Esophagus squamous epithelium (tissue), 5 donors: ENCODE measurements around the gene WNT2B. TPM values are rescaled to one million over a fixed set of nuclear protein-coding genes. Genes with fewer than 3 reads are reported as not detected.
A peak's percentile ranks its signal among the peaks of the same experiment; 100 is the strongest.
"Not testable (repeated sequence)": the region's sequence is repeated elsewhere in the genome, so short reads cannot be mapped to it uniquely, and the experiment has no call there.

Experiments
- DNase-seq: peaks from one replicate; lab custom pipeline; 2025; lab: John Stamatoyannopoulos, UW
- H3K27ac ChIP-seq, 4 donors: fragments of 200-600 bp; sonication (generic); one replicate each; pipeline ENCODE4 v1.5.1; 2016 to 2019; ENCODE audit warnings: mild to moderate bottlenecking in 1 of 4
- H3K27me3 ChIP-seq, 4 donors: fragments of 200-600 bp; sonication (generic); 1 replicate in 3 of 4; 2 replicates in 1 of 4; pipeline versions ENCODE4 v1.5.1 to v1.6.0; 2017 to 2021; ENCODE audit warnings: antibody characterized with exemption in 1 of 4
- H3K36me3 ChIP-seq, 3 donors: fragments of 200-600 bp; sonication (generic); one replicate each; pipeline ENCODE4 v1.5.1; 2016 to 2019
- H3K4me1 ChIP-seq, 3 donors: fragments of 200-600 bp; sonication (generic); one replicate each; pipeline ENCODE4 v1.5.1; 2017 to 2019
- H3K4me3 ChIP-seq, 4 donors: fragments of 200-600 bp; sonication (generic); 1 replicate in 3 of 4; 2 replicates in 1 of 4; pipeline ENCODE4 v1.5.1; 2016 to 2019; ENCODE audit warnings: mild to moderate bottlenecking in 2 of 4, moderate library complexity in 1 of 4
- H3K9me3 ChIP-seq, 3 donors: fragments of 200-600 bp; sonication (generic); one replicate each; pipeline ENCODE4 v1.5.1; 2016 to 2019
- POLR2A ChIP-seq, 4 donors: fragments of 450-650 bp; IDR thresholded peaks; one replicate each; pipeline ENCODE4 v1.6.1; 2017; ENCODE audit warnings: antibody characterized with exemption in 4 of 4, mild to moderate bottlenecking in 4 of 4, moderate library complexity in 3 of 4
- WGBS, 2 donors: methylation state at CpG; one replicate each; pipeline ENCODE4 v1.1.5; 2018; 5-methylcytosine and 5-hydroxymethylcytosine counted together
- intact Hi-C: fragments of 100-400 bp; cut with DNase I; formaldehyde crosslinking; loops from one replicate; pipeline ENCODE4 v1.15.0; 2022
- total RNA-seq, 4 donors: library from RNA; depleted of rRNA; stranded (reverse); fragments of >200 nt; gene quantifications; one replicate each; pipeline ENCODE4 v1.1.0, GENCODE V29; 2016
- TF ChIP-seq, protein P1 (sequence below), 6 experiments: fragments of 450-650 bp in 4 of 6; fragments of 200-600 bp in 2 of 6; sonication (generic) in 2 of 6; IDR thresholded peaks; one replicate each; pipeline ENCODE4 v1.5.1; 2016 to 2019; ENCODE audit warnings: antibody characterized with exemption in 6 of 6, mild to moderate bottlenecking in 4 of 6, moderate library complexity in 4 of 6
- donor health status: DM: yes; HTN: yes; CAD: no.

WNT2B gene
- total RNA-seq, 4 donors from 2014 or later = 2.9 to 11.6 (median 8.2) TPM

DNA sequence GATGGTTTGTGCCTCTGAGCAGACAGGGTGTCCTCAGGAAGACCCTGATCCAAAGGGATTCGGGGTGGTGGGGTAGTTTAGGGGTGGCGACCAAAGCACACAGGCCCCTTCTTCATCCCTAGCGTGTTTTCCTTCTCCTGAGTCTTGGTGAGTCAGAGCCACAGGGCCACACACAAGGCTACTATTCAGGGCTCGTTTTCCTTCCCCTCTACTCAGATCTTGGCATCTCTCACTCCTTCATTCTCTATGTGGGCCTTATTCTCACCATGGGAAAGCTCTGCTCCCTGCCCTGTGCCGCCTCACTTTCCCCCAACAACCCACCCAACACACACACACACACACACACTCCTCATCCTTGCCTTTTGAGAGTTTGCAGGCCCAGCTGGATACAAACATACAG, 43.6 kb upstream of the WNT2B start:
- H3K4me1 ChIP-seq = peaks cover 31 to 74% (median 50%) of the 10 kb centered on the region in 3 donors
- intact Hi-C loops = loop anchor here (2.0 kb wide), 1 partner anchor 74 kb away; no protein-coding TSS in a partner anchor
- H3K36me3 ChIP-seq = no peaks in the 10 kb centered on the region
- TF ChIP-seq, protein P1, sequence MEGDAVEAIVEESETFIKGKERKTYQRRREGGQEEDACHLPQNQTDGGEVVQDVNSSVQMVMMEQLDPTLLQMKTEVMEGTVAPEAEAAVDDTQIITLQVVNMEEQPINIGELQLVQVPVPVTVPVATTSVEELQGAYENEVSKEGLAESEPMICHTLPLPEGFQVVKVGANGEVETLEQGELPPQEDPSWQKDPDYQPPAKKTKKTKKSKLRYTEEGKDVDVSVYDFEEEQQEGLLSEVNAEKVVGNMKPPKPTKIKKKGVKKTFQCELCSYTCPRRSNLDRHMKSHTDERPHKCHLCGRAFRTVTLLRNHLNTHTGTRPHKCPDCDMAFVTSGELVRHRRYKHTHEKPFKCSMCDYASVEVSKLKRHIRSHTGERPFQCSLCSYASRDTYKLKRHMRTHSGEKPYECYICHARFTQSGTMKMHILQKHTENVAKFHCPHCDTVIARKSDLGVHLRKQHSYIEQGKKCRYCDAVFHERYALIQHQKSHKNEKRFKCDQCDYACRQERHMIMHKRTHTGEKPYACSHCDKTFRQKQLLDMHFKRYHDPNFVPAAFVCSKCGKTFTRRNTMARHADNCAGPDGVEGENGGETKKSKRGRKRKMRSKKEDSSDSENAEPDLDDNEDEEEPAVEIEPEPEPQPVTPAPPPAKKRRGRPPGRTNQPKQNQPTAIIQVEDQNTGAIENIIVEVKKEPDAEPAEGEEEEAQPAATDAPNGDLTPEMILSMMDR (IDR thresholded peaks at IDR 0.05) = no peak
- TF ChIP-seq POLR2A (IDR thresholded peaks at IDR 0.05) = no peak
- H3K4me3 ChIP-seq = no peak overlapping the region
- DNase-seq = no peak
- WGBS, 2 donors = 28 to 48% methylated on average over 2 to 5 of the region's 5 CpGs
- peak overlapping the region; percentile 74 to 92 (median 88) for H3K27ac ChIP-seq
- H3K9me3 ChIP-seq = no peaks in the 10 kb centered on the region
- no peaks in the 10 kb centered on the region for H3K27me3 ChIP-seq

DNA sequence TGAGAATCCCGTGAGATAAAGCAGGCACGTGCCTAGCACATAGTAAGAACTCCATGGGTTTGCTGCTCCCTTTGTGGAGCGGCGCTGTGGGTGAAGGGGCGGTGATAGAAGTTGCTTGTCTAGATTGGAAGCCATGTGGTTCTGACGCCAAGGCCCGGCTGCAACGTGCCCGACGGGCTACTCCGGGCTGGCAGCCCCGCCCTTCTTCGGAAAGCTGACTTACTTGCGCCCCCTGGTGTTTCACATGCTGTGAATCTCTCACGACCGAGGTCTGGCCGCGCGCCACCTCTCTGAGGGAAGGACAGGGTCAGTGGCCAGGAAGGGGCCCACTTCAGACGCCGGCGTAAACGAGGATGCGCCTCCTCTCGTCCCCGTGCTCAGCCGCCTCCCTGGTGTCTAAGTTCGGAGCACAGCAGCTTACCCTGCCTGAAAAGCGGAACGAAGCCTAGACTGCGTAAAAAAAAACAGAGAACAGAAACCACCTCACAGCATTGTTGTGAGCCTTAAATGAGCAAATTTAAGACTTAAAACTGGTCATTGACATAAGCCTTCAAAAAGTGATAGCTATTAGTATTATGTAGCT, 42.6 kb upstream of the WNT2B start:
- peak overlapping the region; percentile 10 to 60 (median 50) for H3K4me3 ChIP-seq
- intact Hi-C loops = no loop called here
- TF ChIP-seq POLR2A (IDR thresholded peaks at IDR 0.05) = peak in 1 of 4 donors; percentile 30
- TF ChIP-seq, protein P1 (IDR thresholded peaks at IDR 0.05) = peak; percentile 82 to 96 (median 92)
- no peaks in the 10 kb centered on the region for H3K9me3 ChIP-seq
- no peaks in the 10 kb centered on the region for H3K36me3 ChIP-seq
- H3K4me1 ChIP-seq = peaks cover 31 to 70% (median 42%) of the 10 kb centered on the region in 3 donors
- WGBS, 2 donors = 0% methylated on average over 4 to 11 of the region's 31 CpGs
- H3K27ac ChIP-seq = peak overlapping the region; percentile 74 to 92 (median 88)
- peak; percentile 77 for DNase-seq
- H3K27me3 ChIP-seq = no peaks in the 10 kb centered on the region

DNA sequence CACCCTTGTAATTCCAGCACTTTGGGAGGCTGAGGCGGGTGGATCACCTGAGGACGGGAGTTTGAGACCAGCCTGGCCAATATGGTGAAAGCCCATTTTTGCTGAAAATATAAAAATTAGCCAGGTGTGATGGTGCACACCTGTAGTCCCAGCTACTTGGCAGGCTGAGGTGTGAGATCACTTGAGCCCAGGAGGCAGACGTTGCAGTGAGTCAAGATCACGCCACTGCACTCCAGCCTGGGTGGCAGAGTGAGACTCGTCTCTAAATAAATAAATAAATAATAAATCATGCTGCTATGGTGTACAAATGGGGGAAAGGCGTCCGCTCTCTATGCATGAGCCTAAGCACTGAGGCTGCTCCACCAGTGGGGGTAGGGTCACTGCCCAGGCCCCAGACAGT, 38.4 kb upstream of the WNT2B start:
- H3K27me3 ChIP-seq, H3K36me3 ChIP-seq, H3K4me3 ChIP-seq, H3K9me3 ChIP-seq, DNase-seq, H3K27ac ChIP-seq, intact Hi-C loops: not testable (repeated sequence)
- peaks cover 14 to 29% (median 15%) of the 10 kb centered on the region in 3 donors for H3K4me1 ChIP-seq
- WGBS, 2 donors = 58 to 79% methylated on average over 7 of the region's 7 CpGs

DNA sequence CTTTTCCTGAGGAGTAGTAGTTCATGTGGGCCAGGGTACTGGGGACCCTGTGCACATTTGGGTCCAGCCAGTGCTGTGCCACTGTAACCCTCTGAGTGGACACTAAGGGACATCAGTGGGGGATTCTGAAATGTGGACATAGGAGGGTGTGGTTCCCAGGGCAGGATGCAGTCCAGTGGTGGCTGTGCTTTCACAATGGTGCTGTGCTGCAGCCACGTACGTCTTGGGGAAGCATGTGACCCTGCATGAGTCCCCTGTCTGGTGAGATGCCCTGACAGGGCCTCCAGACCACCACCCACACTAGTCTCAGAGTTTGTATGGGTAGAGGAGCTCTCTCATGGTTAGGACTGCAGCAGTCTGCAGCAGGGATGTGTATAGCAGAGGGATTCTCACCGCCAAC, 37.8 kb upstream of the WNT2B start:
- TF ChIP-seq POLR2A (IDR thresholded peaks at IDR 0.05) = no peak
- TF ChIP-seq, protein P1 (IDR thresholded peaks at IDR 0.05) = no peak
- peaks cover 8 to 22% (median 9%) of the 10 kb centered on the region in 3 donors for H3K4me1 ChIP-seq

DNA sequence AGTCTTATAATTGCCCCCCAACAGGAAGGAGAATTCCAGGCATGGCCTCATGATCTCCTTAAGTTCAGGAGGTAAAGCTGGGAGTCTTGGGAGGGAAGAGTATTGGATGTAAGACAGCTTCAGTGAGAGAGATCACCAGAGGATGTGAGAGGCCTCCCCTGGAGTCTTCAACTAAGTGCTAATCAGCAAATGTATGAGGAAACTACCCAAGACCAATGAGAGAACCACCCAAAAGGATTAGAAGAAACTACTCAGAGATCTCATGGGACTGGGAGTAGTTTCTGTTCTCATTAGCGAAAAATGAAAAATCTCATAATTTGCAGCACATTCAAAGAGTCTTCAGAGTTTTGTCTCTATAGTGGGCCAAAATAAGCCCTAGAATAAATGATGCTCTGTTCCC, 36.6 kb upstream of the WNT2B start:
- Histone ChIP-seq H3K4me3 (no peak overlapping the region), H3K27ac (no peak overlapping the region), H3K4me1 (peaks cover 0 to 11% (median 0%) of the 10 kb centered on the region in 3 donors), H3K9me3 (peaks cover 0 to 4% (median 4%) of the 10 kb centered on the region in 3 donors), H3K36me3 (no peaks in the 10 kb centered on the region), H3K27me3 (no peaks in the 10 kb centered on the region)
- WGBS, 2 donors = 69 to 100% methylated on average over 1 of the region's 1 CpG
- TF ChIP-seq POLR2A (IDR thresholded peaks at IDR 0.05) = no peak
- TF ChIP-seq, protein P1 (IDR thresholded peaks at IDR 0.05) = no peak
- DNase-seq = no peak
- intact Hi-C loops = no loop called here

More for the DNA sequence above, 37.8 kb upstream of the WNT2B start:
- no peak overlapping the region for H3K4me3 ChIP-seq
- intact Hi-C loops = no loop called here
- 72 to 87% methylated on average over 1 to 3 of the region's 3 CpGs for WGBS, 2 donors
- H3K27me3 ChIP-seq = no peaks in the 10 kb centered on the region
- DNase-seq = no peak
- no peaks in the 10 kb centered on the region for H3K9me3 ChIP-seq
- H3K27ac ChIP-seq = no peak overlapping the region
- H3K36me3 ChIP-seq = no peaks in the 10 kb centered on the region
